ENCODE results near the gene CLIC4. TPM values are rescaled to one million over a fixed set of nuclear protein-coding genes. Genes with fewer than 3 reads are reported as not detected.

Gene CLIC4
- polyA plus RNA-seq, 3 donors: 9.7 to 38.1 (median 24.6) TPM

DNA sequence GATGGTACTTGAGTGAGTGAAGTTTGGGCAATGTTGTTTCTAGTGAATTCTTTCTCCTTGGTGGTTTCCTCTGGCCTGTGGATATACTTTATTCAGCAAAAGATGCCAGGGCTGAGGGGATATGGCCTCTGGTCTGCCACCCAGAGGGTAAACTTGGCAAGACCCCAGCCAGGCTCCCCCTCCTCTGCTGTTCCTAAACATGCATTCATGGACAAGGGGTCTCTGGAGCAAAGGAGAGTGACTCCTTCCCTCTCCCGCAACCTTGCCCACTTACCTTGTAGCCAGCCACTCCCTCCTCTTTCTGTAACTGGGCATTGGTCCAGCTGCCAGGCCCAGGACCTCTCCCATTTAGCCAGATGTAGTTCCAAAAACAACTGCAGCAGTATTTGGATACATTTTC is 141.0 kb downstream of the CLIC4 start:
- H3K36me3 ChIP-seq (replicated peaks in 1 of 2; ENCODE audit: control insufficient read depth in 1 of 2, insufficient read depth in 2 of 2, low read length in 2 of 2): no peaks in the 10 kb centered on the region
- H3K9me3 Mint-ChIP-seq: peaks cover 0 to 12% (median 9%) of the 10 kb centered on the region in 7 donors
- TF ChIP-seq, protein P1, sequence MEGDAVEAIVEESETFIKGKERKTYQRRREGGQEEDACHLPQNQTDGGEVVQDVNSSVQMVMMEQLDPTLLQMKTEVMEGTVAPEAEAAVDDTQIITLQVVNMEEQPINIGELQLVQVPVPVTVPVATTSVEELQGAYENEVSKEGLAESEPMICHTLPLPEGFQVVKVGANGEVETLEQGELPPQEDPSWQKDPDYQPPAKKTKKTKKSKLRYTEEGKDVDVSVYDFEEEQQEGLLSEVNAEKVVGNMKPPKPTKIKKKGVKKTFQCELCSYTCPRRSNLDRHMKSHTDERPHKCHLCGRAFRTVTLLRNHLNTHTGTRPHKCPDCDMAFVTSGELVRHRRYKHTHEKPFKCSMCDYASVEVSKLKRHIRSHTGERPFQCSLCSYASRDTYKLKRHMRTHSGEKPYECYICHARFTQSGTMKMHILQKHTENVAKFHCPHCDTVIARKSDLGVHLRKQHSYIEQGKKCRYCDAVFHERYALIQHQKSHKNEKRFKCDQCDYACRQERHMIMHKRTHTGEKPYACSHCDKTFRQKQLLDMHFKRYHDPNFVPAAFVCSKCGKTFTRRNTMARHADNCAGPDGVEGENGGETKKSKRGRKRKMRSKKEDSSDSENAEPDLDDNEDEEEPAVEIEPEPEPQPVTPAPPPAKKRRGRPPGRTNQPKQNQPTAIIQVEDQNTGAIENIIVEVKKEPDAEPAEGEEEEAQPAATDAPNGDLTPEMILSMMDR (IDR thresholded peaks at IDR 0.05): no peak
- no peaks in the 10 kb centered on the region for H3K79me2 ChIP-seq (ENCODE audit: insufficient read depth, low read length)
- no peak overlapping the region for H2AFZ ChIP-seq (ENCODE audit: insufficient read depth, low read depth, low read length, poor library complexity, severe bottlenecking)
- no peak overlapping the region for H3K27ac Mint-ChIP-seq
- no peaks in the 10 kb centered on the region for H3K36me3 Mint-ChIP-seq
- H3K4me2 ChIP-seq (replicated peaks; ENCODE audit: extremely low read depth, low read length, poor library complexity, severe bottlenecking): no peak overlapping the region
- no peak overlapping the region for H3K9ac ChIP-seq (ENCODE audit: insufficient read depth, low read length, poor library complexity, severe bottlenecking)
- H3K4me3 Mint-ChIP-seq: no peak overlapping the region
- DNase-seq: no peak
- no peaks in the 10 kb centered on the region for H3K9me3 ChIP-seq (replicated peaks in 1 of 2; ENCODE audit: control insufficient read depth in 1 of 2, insufficient read depth in 1 of 2, low read length in 2 of 2)
- H3K4me1 Mint-ChIP-seq: peaks cover 3% of the 10 kb centered on the region
- 100% methylated on average over 1 of the region's 1 CpG for WGBS (ENCODE audit: insufficient coverage)
- H3K27me3 Mint-ChIP-seq (ENCODE audit: low read depth in 3 of 3): peaks cover 4 to 9% (median 6%) of the 10 kb centered on the region in 3 donors
- intact Hi-C loops (cut with micrococcal nuclease): no loop called here
- no peak overlapping the region for H3K4me3 ChIP-seq (replicated peaks in 1 of 3; ENCODE audit: low read depth in 2 of 3, low read length in 3 of 3)
- no peaks in the 10 kb centered on the region for H3K27me3 ChIP-seq (ENCODE audit: control insufficient read depth in 2 of 2, insufficient read depth in 2 of 2, low read length in 2 of 2)
- H3K4me1 ChIP-seq (ENCODE audit: control insufficient read depth in 1 of 2, insufficient read depth in 2 of 2, low read length in 2 of 2): no peaks in the 10 kb centered on the region
- no peaks in the 10 kb centered on the region for H4K20me1 ChIP-seq (ENCODE audit: insufficient read depth, low read length)
- no peak overlapping the region for H3K27ac ChIP-seq (ENCODE audit: low read depth in 1 of 2, low read length in 2 of 2)

DNA sequence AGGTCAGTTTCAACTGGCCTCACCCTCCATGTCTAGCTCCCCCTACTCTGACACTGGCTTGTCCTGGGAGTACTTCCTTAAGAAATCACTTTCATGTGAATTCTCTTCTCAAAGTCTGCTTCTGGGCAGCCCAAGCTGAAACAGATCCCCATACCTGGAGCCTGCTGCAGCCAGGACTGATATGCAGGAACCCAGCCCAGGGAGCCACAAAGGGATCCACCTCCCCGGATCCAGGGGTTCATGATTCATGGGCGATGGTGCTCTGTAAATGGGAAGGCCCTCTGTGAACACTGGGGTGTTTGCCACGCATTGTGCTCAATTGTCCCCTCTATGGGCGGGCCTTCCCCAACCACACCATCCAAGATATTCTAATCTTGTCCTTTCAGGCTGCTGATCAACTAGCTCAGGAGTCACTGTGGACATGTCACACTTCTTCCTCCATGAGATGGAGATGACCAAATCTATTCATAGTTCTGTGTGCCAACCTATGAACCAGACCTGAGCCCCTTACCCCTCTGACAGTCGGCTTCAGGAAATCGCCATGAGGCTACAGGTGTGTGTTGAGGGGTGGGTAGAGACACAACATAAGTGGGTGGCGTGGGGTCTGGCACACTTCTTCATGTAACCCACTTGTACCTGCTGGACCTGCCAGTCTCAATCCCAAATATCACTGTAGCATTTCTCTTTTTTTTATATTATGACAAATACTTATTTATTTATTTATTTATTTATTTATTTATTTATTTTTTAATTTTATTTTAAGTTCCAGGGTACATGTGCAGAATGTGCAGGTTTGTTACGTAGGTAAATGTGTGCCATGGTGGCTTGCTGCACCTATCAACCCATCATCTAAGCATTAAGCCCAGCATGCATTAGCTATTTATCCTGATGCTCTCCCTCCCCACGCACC is 143.1 kb downstream of the CLIC4 start:
- 93% methylated on average over 3 of the region's 9 CpGs for WGBS (ENCODE audit: insufficient coverage)
- Mint-ChIP-seq H3K4me3 (no peak overlapping the region), H3K4me1 (peaks cover 3% of the 10 kb centered on the region), H3K27me3 (ENCODE audit: low read depth in 3 of 3) (peaks cover 5 to 7% (median 6%) of the 10 kb centered on the region in 3 donors), H3K9me3 (peaks cover 6 to 18% (median 15%) of the 10 kb centered on the region in 7 donors), H3K36me3 (no peaks in the 10 kb centered on the region), H3K27ac (no peak overlapping the region)
- Histone ChIP-seq H3K36me3 (replicated peaks in 1 of 2; ENCODE audit: control insufficient read depth in 1 of 2, insufficient read depth in 2 of 2, low read length in 2 of 2) (no peaks in the 10 kb centered on the region), H3K4me3 (replicated peaks in 1 of 3; ENCODE audit: low read depth in 2 of 3, low read length in 3 of 3) (no peak overlapping the region), H4K20me1 (ENCODE audit: insufficient read depth, low read length) (no peaks in the 10 kb centered on the region), H3K4me1 (ENCODE audit: control insufficient read depth in 1 of 2, insufficient read depth in 2 of 2, low read length in 2 of 2) (no peaks in the 10 kb centered on the region), H3K9ac (ENCODE audit: insufficient read depth, low read length, poor library complexity, severe bottlenecking) (no peak overlapping the region), H3K27me3 (ENCODE audit: control insufficient read depth in 2 of 2, insufficient read depth in 2 of 2, low read length in 2 of 2) (no peaks in the 10 kb centered on the region), H3K9me3 (replicated peaks in 1 of 2; ENCODE audit: control insufficient read depth in 1 of 2, insufficient read depth in 1 of 2, low read length in 2 of 2) (peaks cover 0 to 9% of the 10 kb centered on the region in 2 donors), H2AFZ (ENCODE audit: insufficient read depth, low read depth, low read length, poor library complexity, severe bottlenecking) (no peak overlapping the region), H3K27ac (ENCODE audit: low read depth in 1 of 2, low read length in 2 of 2) (no peak overlapping the region), H3K79me2 (ENCODE audit: insufficient read depth, low read length) (no peaks in the 10 kb centered on the region), H3K4me2 (replicated peaks; ENCODE audit: extremely low read depth, low read length, poor library complexity, severe bottlenecking) (no peak overlapping the region)
- no peak for DNase-seq
- TF ChIP-seq, protein P1 (IDR thresholded peaks at IDR 0.05): no peak
- intact Hi-C loops (cut with micrococcal nuclease): no loop called here
